NK-92 (cell line): ENCODE results near the gene REL.
"Not testable (repeated sequence)": the region's sequence is repeated elsewhere in the genome, so short reads cannot be mapped to it uniquely, and the experiment has no call there.

Experiments
- DNase-seq: peaks from one replicate; lab custom pipeline; 2025; ENCODE audit not compliant: unreplicated experiment; lab: John Stamatoyannopoulos, UW

REL gene

GRCh38 chr2:60881047-60881932 is at the start of gene REL:
Gene REL (plus strand): TSS chr2:60881574. CDS start chr2:60881841, 267 bp downstream.
- peak; percentile 7 for DNase-seq

DNA sequence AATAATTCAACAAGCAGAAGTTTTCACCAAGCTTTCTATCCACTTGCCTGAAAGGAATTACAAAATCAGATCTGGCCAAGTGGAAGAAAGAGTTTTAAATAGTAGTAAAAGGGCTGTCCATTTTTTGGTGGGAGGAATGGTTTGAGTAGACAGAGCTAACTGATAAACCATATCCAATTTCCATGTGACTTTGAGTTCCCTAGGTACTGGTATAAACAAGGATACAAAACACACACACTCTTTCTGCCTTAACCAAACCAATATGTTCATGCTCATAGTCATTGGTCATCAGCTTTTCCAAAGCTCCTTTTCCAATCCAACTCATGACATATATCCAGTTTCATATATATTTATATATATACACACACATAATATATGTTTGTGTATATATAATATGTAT is 49.5 kb upstream of the REL start:
- DNase-seq: no peak

GRCh38 chr2:60832621-60833020 is 48.8 kb upstream of the REL start:
- DNase-seq: no peak

DNA sequence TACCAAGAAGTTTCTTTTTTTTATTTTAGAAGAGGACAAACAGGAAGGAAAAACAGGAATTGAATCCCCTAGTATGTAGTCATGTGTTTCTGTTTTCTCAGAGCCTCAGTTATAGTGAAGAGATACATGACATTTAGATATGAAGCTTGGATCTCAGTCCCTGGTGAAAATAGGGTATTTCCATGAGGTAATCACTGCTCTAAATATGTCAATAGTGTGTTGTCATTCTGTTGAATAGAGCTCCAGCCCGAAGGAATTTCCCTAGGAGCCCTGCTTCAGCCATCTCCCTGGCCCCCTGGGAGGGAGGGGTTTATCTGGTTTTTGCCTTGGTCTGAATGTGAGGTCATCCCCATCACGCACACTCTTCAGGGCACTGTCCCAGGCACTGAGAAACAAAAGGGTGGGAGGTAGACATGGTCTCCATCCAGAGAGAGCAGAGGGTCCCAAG is 47.1 kb upstream of the REL start:
- no peak for DNase-seq

GRCh38 chr2:60836491-60836890 is 44.9 kb upstream of the REL start:
- no peak for DNase-seq

GRCh38 chr2:60837123-60837522 is 44.3 kb upstream of the REL start:
- DNase-seq: no peak

- no peak for DNase-seq
These were observed 42.9 kb upstream of the REL start for GRCh38 chr2:60838481-60838880.

- no peak for DNase-seq
These were observed 42.1 kb upstream of the REL start for GRCh38 chr2:60839126-60839813.

GRCh38 chr2:60840880-60841279 is 40.5 kb upstream of the REL start:
- no peak for DNase-seq

GRCh38 chr2:60843006-60843405 is 38.4 kb upstream of the REL start:
- no peak for DNase-seq

- DNase-seq: no peak
These were observed 37.3 kb upstream of the REL start for GRCh38 chr2:60844105-60844504.

GRCh38 chr2:60847854-60848253 is 33.5 kb upstream of the REL start:
- DNase-seq: no peak

DNA sequence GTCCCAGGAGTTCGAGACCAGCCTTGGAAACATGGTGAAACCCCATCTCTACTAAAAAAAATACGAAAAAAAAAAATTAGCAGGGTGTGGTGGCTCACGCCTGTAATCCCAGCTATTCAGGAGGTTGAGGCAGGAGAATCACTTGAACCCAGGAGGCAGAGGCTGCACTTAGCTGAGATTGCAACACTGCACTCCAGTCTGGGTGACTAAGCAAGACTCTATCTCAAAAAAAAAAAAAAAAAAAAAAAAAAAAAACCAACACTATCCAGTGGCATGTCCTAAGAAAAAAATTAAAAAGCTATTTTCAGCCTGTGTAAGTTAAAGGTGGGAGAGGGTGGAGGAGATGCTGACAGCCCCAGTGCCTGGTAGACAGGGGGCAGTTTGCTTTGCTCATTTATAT is 32.2 kb upstream of the REL start:
- no peak for DNase-seq

DNA sequence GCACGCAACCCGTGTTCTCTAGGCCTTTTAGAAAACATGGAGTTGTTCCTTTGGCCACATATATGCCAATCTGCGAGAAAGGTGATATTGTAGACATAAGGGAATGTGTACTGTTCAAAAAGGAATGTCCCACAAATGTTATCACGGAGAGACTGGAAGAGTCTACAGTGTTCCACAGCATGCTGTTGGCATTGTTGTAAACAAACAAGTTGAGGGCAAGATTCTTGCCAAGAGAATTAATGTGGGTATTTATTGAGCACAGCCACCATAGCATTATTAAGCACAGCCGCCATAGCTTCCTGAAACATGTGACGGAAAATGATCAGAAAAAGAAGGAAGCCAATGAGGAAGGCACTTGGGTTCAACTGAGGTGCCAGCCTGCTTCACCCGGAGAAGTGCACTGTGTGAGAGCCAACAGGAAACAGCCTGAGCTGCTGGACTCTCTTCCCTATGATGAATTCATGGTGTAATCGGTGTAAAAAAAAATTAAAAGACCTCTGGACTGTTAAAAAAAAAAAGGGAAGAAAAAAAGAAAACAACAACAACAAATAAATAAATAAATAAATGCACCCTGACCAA is 29.0 kb upstream of the REL start:
- no peak for DNase-seq

DNA sequence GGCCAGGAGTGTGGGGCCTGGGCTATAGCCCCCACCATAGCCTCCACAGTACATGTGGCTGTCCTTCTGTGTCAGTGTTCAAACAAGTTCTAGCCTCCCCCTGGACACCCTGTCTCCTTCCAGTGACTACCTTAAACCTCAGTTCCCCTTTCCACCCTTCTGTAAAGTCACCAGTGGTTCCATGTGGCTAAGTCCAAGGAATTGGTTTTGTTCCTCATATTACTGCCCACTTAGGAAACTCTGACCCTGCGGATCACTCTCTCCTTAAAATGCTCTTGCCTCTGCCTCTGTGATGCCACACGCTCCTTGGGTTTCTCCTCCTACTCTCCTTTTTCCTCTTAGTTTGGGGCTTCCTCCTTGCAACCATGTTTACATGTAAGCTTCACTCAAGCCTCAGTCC is 27.8 kb upstream of the REL start:
- no peak for DNase-seq

DNA sequence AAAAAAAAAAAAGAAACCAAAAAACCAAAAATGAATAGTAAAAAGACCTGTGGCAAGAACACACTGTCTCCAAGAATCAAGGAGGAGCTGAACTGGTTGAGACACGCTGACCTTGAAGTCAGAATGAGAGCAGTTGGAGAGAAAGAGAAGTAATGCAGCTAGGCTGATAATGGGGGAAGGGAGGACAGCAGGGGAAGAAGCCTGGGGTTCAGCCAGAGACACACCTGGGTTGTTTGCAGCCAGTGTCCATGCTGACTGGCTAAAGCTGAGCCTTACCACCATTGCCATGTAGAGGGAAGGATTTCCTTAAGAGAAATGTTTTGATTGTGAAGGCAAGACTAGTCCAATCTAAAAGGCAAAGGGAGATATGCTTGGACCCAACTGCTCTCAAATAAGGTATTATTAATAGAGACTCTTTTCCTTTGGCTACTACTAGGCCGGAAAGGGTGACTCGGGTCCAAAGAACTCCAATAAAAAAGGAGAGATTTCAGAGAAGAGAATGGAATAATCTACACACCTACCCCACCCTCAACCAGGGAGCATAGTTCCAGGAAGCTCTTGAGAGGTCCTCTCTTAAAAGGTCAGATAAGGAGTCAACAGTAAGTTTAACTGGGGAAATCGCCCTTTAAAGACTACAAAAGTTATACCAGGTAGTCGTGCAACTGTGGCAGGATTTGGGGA is 25.2 kb upstream of the REL start:
- no peak for DNase-seq

- no peak for DNase-seq
These were observed 24.3 kb upstream of the REL start for GRCh38 chr2:60857056-60857455.

DNA sequence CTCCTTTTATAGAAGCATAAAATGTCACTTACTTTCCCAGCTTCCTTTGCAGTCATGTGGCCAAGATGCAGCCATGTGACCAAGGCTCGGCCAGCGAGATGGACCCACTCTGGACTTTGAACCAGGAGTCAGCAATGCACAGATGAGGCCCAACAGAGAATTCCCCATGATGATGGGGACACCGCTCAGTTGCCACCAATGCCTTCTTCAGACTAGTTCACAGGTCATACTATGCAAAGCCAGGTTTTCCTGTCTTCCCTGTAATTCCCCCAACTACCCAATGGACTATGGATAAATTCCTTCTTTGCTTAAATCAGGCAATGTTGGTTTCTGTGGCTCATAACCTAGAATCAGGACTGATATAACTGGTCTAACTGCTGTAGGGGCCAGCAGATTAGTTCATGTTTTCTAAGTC is 22.5 kb upstream of the REL start:
- DNase-seq: no peak

- no peak for DNase-seq
These were observed 19.6 kb upstream of the REL start for GRCh38 chr2:60861736-60862135.

GRCh38 chr2:60862642-60863041 is 18.7 kb upstream of the REL start:
- no peak for DNase-seq

DNA sequence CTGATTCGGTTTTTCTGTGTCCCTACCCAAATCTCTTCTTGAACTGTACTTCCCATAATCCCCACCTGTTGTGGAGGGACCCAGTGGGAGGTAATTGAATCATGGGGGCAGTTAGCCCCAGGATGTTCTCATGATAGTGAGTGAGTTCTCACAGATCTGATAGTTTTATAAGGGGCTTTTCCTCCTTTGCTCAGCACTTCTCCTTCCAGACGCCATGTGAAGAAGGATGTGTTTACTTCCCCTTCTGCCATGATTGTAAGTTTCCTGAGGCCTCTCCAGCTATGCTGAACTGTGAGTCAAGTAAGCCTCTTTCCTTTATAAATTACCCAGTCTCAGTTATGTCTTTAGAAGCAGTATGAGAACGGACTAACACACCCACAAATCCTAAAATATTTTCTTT is 16.0 kb upstream of the REL start:
- DNase-seq: not testable (repeated sequence)
